GM18870 (cell line): ENCODE results near the gene SRD5A3.

Source experiments
- ATAC-seq: cut with Tn5 transposase; IDR thresholded peaks from one replicate; pipeline ENCODE4 v1.9.1; 2021; ENCODE audit warnings: moderate library complexity; ENCODE audit not compliant: unreplicated experiment

The SRD5A3 gene

DNA sequence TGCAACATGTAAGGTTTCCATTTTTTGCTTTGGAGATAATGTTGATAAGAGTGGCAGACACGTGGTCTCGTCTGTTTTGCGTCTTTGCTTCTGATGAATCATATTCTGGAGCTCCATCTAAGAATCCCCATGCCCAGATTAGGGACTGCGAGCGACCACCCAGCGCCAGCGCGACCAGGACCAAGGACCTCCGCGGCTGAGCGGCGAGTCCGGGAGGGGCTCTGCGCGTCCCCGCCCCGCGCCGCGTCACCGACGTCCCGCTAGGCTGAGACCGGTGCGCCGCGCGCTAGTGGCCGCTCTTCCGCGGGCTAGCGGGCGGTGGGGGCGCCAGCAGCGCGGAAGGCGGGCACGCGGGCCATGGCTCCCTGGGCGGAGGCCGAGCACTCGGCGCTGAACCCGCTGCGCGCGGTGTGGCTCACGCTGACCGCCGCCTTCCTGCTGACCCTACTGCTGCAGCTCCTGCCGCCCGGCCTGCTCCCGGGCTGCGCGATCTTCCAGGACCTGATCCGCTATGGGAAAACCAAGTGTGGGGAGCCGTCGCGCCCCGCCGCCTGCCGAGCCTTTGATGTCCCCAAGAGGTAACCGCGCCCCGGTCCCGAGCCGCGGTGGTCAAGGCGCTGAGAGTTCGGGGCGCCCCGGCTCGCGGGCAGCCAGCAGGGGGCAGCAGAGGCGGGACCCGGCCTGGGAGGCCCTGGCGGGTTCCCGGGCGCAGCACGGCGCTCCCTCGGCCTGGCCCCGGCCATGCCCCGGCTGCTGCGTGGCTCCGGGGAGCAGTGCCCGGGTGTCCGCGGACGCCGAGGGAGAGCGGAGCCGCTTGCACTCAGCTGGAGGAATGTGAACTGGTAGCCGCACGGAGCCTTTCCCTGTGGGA, at the start of gene SRD5A3:
SRD5A3 (plus strand) TSS at position 263 of the 871 bp plus-strand sequence; CDS start at position 358, 95 bp downstream.
- ATAC-seq, result peak; percentile 90

DNA sequence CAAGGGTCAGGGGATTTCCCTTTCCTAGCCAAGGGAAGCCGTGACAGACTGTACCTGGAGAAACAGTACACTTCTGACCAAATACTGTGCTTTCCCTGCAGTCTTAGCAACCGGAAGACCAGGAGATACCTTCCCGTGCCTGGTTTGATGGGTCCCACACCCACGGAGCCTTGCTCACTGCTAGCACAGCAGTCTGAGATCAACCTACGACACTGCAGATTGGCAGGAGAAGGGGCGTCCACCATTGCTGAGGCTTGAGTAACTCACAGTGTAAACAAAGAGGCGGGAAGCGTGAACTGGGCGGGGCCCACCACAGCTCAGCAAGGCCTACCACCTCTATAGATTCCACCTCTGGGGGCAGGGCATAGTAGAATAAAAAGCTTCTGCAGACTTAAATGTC, 48.7 kb upstream of the SRD5A3 start:
- no peak for ATAC-seq

DNA sequence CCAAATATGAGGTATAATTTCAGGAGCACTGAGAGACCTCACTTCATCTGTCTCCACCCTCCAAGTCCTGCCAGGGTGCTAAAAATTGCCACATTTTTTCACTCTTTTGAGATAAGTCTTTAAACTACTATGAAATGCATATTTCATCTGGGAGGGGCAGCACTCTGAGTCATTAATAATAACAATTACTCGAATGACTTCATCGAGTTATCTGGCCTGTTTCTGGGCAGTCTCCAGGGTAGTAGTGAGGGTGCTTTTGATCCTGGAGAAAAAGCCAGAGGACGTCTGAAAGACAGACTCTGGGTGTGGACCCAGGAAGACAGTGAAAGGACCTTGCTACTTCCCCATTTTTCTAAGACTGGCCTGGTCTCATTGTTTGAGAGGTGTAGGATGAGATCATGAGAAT, 42.3 kb upstream of the SRD5A3 start:
- no peak for ATAC-seq

DNA sequence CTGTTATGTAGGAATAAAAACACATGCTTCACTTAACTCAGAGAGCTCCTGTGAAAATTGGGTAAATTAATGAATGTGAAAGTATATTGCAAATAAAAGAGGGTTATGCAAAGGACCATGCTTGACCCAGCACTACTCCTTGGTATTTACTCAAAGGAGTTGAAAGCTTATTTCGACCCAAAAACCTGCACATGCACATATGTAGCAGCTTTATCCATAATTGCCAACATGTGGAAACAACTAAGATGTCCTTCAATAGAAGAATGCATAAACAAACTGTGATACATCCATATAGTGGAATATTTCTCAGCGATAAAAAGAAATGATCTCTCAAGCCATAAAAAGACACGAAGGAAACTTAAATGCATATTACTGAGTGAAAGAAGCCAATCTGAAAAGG, 41.7 kb upstream of the SRD5A3 start:
- ATAC-seq, result no peak

DNA sequence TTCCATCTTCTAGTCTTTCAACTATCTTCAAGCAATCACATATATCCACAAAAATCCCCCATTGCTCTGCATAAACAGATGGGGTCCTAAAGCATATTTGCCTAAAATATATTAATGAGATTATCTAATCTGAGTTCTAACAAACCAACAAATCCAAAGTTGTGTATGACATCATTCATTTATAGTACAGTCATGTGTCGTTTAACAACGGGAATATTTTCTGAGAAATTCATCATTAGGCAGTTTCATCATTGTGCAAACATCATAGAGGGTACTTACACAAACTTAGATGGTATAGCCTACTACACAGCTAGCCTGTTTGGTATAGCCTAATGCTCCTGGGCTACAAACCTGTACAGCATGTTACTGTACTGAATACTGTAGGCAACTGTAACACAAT, 38.0 kb upstream of the SRD5A3 start:
- ATAC-seq, result no peak

DNA sequence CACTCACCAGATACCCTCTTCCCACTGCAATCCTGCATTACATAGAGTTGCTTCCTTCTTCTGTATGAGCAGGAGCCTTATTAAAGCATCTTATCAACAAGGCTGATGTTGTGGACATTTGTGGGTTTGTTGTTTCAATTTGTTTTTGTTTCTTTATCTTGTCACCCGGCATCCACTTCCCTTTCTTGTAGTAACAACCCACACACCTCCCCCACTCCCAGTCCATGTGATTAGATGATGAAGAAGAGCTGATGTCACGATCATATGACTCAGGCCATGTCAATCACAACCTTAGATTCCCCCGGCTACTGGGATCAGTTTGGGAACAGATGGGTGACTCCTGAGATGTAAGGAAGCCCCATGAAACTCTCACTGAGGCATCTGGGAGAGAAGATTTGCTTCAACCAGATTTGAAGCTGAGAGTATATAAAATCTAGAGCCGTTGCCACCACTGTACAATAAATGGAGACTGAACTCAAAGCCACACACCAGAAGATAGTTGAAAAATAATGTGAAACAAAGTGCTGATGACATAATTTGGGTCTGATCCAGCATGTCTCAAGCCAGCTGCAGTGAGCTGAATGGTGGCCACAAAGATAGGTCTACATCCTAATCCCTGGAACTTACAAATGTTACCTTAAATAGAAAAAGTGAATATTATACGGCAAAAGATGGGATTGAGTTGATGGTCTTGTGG, 34.1 kb upstream of the SRD5A3 start:
- ATAC-seq, result no peak

DNA sequence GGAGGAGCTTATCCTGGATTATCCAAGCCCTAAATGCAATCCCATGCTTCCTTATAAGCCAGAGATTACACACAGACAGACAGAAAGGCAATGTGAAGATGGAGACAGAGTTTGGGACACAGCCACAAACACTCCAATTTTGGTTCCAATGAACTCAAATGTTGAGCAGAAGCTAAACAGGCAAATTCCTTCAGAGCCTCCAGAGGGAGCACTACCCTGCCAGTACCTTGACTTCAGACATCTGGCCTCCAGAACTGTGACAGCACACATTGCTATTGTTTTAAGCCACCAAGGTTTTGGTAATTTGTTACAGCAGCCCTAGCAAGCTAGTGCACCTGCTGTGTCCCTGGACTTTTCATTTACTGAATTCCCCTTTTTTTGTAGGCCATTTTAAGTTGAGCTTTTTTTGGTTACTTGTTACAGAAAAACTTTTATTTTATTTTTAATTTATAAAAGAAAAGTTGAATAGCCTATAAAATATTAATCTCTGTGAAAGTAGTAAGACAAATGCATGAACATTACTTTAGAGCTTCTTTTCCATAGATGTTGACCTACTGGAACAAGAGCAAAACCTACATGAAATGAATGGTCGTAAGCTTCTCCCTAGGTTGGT, 33.4 kb upstream of the SRD5A3 start:
- ATAC-seq, result peak; percentile 69

DNA sequence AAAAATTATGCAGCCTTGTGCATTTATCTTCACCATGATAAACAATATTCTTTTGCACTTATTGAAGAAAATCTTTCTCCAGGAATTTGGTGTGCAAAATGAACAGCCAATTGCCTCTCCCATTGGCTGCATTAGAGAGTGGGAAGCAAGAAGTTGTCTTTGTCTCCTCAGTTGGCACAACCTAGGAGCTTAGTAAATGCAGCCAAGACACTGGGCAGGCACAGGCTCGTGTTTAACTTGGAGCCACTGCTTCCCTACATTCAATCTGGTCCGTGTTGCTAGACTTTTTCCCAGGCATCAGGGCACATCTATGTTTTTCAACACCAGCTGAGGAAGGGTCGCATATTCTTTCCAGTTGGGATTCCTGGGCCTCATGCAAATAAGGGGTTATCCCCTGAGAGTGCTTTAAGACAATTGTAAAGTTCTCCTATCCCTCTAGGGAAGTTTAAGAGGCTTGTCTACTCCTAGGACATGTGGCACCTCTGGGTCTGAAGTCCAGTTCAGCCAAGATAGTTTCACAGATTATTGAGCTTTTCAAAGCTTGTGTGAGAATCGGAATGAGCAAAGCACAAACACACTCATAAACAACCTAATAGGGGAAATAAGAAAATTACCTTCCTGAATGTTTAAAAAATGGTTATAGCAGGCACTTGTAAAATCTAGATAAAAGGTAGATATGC, 31.8 kb upstream of the SRD5A3 start:
- no peak for ATAC-seq

DNA sequence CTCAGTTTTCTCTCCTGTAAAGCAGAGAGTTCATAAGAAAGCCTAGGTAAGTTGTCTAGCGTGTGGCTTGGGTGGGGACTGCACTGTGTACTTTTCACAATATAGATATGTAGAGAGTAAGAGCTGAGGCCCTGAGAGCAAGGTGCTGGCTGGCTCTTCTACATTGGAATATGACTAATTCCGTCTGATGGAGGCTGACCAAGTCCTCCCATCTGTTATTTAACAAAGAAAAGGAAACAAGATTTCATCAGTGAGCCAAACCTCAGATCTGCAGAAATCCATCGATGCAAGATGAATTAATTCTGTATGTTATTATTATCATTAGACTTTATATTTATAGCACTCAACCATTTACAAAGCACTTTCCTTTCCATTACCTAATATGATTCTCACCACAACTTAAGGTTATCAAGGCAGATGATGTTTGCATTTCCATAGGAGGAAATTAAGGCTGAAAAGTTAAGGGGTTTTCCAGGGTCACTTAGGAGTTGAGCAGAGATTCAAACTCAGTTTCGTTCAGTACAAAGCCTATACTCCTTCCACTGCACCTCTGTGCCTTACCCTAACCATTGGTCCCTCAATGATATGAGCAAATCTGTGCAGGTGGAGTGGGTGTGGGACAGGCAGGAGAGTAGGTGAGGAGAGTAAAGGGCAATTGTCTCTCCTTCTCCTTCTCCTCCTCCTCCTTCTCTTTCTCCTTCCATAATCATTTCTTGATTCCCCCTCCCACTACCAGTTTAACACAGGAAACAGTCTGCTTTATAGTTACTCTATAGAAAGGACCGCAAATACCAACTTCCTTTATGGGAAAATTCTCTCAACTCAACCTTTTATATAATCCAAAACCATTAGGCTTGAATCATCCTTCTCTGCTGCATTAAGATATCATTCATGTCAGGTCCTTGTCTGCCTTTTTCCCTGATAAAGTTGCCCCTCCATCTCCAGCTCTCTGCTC, 27.6 kb upstream of the SRD5A3 start:
- ATAC-seq, result no peak

DNA sequence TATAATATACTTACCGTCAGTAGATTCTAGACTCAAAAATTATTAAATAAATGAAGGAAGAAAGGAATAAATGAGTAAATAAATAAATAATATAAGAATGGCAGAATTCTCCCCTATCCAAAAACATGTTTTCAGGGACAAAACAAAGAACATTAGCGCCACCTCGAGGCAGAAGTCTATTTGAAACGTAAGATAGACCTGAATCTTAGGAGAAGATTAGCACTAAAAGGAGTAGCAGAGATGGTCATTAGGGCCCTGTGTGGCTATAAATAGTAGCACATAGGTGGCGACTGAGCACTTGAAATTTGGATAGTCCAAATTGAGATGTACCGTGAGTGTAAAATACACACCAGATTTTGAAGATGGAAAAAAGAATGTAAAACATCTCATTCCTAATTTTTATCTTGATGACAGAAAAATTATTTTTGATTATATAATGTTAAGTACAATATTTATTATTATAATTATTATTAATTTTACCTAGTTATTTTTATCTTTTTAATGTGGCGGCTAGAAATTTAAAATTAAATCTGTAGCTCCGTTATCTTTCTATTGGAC, 24.3 kb upstream of the SRD5A3 start:
- no peak for ATAC-seq

DNA sequence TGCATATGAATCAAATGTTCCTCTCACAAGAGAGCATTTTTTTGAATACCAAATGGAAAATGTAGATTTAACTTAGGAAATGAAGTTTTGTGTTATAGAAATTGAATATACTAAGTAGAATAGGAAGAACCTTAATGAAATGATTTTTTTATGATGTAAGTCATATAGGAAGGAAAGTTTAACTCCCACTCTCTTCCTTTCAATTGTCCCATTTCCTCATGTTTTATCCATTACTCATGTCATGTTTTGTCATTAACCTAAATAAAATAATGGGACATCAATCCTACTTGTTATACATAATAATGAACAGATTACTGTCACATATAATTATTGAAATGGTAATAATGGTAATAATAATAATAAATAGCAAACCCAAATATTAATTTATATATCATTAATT, 22.7 kb upstream of the SRD5A3 start:
- ATAC-seq, result no peak

DNA sequence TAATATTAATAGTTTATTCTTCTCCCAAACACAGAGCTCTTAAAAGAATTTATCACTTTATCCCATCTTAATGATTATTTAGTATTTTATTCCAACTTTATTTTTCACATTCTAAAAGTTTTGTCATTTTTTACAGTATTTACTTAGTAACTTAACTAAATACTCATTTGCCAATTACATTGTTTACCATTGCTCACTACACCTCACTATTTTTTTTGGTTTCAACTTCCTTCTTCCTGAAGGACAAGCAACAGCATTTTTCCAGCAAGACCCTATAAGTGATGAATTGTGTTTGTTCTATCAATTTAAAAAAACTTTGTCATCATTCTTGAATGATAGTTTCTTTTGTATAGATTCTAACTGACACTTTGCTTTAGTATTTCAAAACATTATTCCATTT, 19.4 kb upstream of the SRD5A3 start:
- ATAC-seq, result no peak

DNA sequence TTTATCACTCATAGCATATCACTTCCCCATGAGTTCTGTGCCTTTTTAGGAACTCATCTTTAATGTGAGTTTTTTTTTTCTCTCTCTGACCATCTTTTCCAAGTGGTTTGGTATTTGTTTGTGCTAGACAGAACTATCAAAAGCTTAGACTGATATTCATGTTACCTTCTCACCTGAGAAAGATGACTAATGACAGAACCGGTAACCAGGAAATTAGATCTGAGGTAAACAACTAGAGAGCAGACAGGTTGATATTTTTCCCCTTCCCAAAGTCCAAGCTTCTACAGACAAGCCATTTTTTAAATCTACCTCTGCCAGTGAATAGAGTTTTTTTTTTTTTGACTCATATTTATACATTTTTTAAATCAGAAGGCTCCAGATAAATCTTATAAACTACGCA, 17.0 kb upstream of the SRD5A3 start:
- no peak for ATAC-seq

DNA sequence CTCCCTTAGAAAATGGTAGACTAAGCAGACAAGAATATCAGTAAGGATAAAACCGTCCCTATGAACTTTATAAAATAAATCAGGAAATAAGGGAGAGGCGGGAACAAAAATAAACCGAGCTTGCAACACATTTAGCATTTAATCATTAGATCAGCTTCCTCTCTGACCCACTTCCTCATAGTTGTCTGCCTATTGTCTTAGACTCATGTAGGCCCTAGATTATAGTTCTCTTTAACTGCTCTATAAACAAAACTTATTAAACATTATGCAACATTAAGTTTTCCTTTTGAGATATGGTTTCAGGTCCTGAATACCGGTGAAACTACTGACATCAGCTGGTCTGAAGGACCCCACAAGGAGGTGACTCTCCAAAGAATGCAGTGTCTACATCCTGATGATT, 15.8 kb upstream of the SRD5A3 start:
- no peak for ATAC-seq

DNA sequence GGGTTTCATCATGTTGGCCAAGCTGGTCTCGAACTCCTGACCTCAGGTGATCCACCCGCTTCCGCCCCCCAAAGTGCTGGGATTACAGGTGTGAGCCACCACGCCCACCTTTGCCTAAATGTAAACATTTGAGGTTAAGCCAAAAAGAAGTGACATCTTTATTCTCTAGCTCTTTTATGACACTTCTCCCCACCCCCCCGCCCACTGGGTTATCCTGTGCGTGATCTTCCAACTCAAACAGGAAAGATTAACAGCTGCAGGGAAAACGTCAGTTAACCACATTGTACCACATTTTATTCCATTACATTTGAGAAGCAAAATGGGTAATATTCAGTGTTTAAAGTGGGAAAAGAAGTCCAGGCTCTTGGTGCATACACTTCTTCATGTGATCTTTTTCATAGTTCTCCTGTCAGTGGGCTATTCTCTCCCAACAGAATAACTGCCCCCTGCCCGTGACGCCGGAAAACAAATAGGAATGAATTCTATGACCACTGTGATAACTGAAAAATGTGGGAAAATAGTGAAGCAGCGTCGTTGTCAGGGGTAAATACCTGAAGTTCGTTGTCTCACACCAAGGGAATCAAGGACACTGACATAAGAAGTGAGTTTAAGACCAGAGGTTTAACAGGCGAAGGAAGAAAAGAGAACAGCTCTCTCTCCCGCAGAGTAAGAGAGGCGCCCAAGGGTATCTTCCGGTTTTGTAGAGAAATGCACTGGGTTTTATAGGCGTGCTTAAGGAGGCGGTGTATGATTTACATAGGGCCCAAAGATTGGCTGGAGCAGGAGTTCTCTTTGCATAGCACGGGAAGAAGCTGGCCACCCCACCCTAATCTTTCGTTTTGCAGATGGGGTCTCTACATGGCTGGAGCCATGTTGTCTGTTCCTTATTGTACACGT, 9.7 kb upstream of the SRD5A3 start:
- ATAC-seq, result no peak

DNA sequence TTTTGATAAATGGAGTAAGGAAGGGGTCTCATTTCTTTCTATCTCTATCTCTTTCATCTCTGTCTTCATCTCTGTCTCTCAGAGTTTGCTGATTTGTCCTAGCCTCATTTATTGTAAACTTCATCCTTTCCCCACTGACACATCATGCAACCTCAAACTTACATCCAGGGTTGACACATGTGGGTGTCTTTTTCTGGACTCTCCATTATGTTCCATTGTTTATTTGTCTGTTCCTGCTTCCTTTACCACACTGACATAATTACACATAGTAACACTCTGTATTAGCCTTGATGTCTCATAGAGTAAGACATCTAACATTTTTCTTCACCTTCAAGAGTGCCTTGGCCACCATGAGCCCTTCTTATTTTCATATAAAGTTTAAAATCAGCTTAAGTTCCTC, 8.1 kb upstream of the SRD5A3 start:
- no peak for ATAC-seq

DNA sequence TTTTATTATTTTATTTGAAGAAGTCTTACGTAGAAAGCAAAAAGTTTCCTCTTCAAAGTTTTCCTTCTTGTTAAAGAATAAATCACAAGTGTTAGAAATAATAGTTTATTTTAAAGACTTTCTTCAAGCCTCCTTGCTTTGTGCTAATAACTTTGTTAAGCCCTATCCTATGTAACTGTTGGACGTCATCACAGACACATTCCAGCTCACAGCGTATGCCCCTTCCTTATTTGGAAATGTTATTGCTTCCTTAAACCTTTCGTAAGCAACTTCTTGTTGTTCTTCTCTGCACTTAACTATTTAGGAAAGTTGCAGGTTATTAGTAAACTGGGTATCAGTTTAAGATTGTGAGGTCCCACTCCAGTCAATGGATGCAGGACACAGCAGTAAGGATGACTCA, 7.6 kb upstream of the SRD5A3 start:
- no peak for ATAC-seq

DNA sequence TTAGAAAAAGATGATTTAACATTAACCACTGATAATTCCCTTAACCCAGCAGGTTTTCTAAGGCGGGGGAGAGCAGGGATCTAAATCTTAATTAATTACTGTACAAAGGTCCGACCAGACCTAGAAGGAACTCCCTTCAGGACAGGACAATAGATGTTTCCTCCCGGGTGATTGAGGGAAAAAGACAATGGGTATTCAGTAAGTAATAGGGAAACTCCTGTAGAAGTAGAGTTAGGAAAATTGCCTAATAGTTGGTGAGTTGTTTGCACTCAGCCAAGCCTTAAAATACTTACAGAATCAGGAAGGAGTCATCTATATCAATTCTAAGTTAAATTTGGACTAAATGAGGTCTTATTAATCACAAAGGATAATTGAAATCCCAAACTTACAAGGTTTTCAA, 5.8 kb upstream of the SRD5A3 start:
- no peak for ATAC-seq

DNA sequence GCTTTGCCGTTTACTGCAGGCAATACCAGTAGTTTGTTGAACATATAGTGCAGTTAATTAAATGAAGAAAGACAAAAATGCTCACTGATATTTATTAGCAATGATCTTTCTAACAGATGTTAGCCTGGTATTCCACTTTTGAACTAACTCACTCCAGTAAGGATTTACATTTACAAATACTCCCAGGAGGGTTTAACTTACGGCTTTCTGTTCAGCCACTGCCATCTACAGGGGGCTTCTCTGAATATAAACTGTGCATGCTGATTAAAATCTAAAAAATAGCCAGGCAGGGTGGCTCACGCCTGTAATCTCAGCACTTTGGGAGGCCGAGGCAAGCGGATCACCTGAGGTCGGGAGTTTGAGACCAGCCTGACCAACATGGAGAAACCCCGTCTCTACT, 2.2 kb upstream of the SRD5A3 start:
- ATAC-seq, result no peak
